GM23338 (cell line): ENCODE measurements around the gene EXO1. TPM values are rescaled to one million over a fixed set of nuclear protein-coding genes. Genes with fewer than 3 reads are reported as not detected.

ENCODE experiments used
- ATAC-seq: fragments of 200-7000 bp; cut with Tn5 transposase; 3 replicates; pipeline ENCODE4 v1.9.1; 2020
- DNase-seq: peaks from one replicate; pipeline ENCODE4 v3.0.0-alpha.2; 2015; ENCODE audit warnings: low spot score
- H2AFZ ChIP-seq: fragments of 200-600 bp; sonication (generic); 2 replicates; pipeline ENCODE4 v1.8.0; 2016; ENCODE audit warnings: antibody characterized with exemption, mild to moderate bottlenecking, moderate library complexity
- H3F3A ChIP-seq: fragments of 200-600 bp; sonication (generic); replicated peaks from 2 replicates; pipeline ENCODE4 v1.8.0; 2017; ENCODE audit warnings: antibody characterized with exemption, mixed run types, low read depth
- H3K27ac ChIP-seq: fragments of 200-600 bp; sonication (generic); 2 replicates; pipeline ENCODE4 v1.6.1; 2016; ENCODE audit warnings: low read depth
- H3K27me3 ChIP-seq: fragments of 200-600 bp; sonication (generic); 2 replicates; pipeline ENCODE4 v1.8.0; 2016; ENCODE audit warnings: mild to moderate bottlenecking, mixed run types, moderate library complexity; ENCODE audit not compliant: insufficient read depth
- H3K36me3 ChIP-seq: fragments of 200-600 bp; sonication (generic); 2 replicates; pipeline ENCODE4 v1.8.0; 2016; ENCODE audit warnings: mild to moderate bottlenecking; ENCODE audit not compliant: insufficient read depth
- H3K4me1 ChIP-seq: fragments of 200-600 bp; sonication (generic); 2 replicates; pipeline ENCODE4 v1.8.0; 2016; ENCODE audit warnings: mild to moderate bottlenecking, moderate library complexity; ENCODE audit not compliant: insufficient read depth
- H3K4me2 ChIP-seq: fragments of 200-600 bp; sonication (generic); 2 replicates; pipeline ENCODE4 v1.7.1; 2017; ENCODE audit warnings: mixed run types
- H3K4me3 ChIP-seq: fragments of 200-600 bp; sonication (generic); 2 replicates; pipeline ENCODE4 v1.6.1; 2016; ENCODE audit warnings: mixed run types
- H3K79me2 ChIP-seq: fragments of 200-600 bp; sonication (generic); replicated peaks from 2 replicates; pipeline ENCODE4 v1.8.0; 2017; ENCODE audit warnings: mild to moderate bottlenecking; ENCODE audit not compliant: insufficient read depth
- H3K9me2 ChIP-seq: fragments of 200-600 bp; sonication (generic); 2 replicates; pipeline ENCODE4 v1.8.0; 2017; ENCODE audit not compliant: insufficient read depth
- H4K20me1 ChIP-seq: fragments of 200-600 bp; sonication (generic); replicated peaks from 2 replicates; pipeline ENCODE4 v1.8.0; 2017; ENCODE audit warnings: mild to moderate bottlenecking; ENCODE audit not compliant: insufficient read depth
- H3K27ac Mint-ChIP-seq: 2 replicates; pipeline ENCODE4 v1.8.0; 2020; ENCODE audit warnings: inconsistent platforms, mild to moderate bottlenecking, moderate library complexity, mixed read lengths
- H3K27me3 Mint-ChIP-seq: 3 replicates; pipeline ENCODE4 v1.8.0; 2022; ENCODE audit warnings: low read depth, mild to moderate bottlenecking, moderate library complexity, mixed read lengths, inconsistent platforms; ENCODE audit not compliant: insufficient read depth, poor library complexity
- H3K36me3 Mint-ChIP-seq: 3 replicates; pipeline ENCODE4 v1.8.0; 2021; ENCODE audit warnings: low read depth, mild to moderate bottlenecking, inconsistent platforms, moderate library complexity, mixed read lengths
- H3K4me1 Mint-ChIP-seq: 3 replicates; pipeline ENCODE4 v1.8.0; 2020; ENCODE audit warnings: mild to moderate bottlenecking, inconsistent platforms, mixed read lengths
- H3K4me3 Mint-ChIP-seq: 3 replicates; pipeline ENCODE4 v1.8.0; 2021; ENCODE audit warnings: moderate library complexity, mild to moderate bottlenecking, inconsistent platforms, mixed read lengths
- H3K9me3 Mint-ChIP-seq: 3 replicates; pipeline ENCODE4 v1.8.0; 2020; ENCODE audit warnings: moderate library complexity, mild to moderate bottlenecking, inconsistent platforms, mixed read lengths
- CREB1 ChIP-seq: fragments of 250-450 bp; sonication (Bioruptor Pico); IDR thresholded peaks from 2 replicates; pipeline ENCODE4 v1.5.0; 2020; ENCODE audit warnings: low read depth, mild to moderate bottlenecking, moderate library complexity
- EZH2 ChIP-seq: fragments of 200-600 bp; sonication (generic); IDR thresholded peaks from one replicate; pipeline ENCODE4 v1.8.0; 2017; ENCODE audit warnings: antibody characterized with exemption, mild to moderate bottlenecking, low read depth; ENCODE audit not compliant: unreplicated experiment
- EZH2phosphoT487 ChIP-seq: fragments of 200-600 bp; sonication (generic); IDR thresholded peaks from one replicate; pipeline ENCODE4 v1.8.1; 2018; ENCODE audit warnings: antibody characterized with exemption; ENCODE audit not compliant: unreplicated experiment
- JUNB ChIP-seq: IDR thresholded peaks from one replicate; pipeline ENCODE4 v1.6.1; 2016; ENCODE audit warnings: antibody characterized with exemption; ENCODE audit not compliant: unreplicated experiment
- NANOG ChIP-seq: IDR thresholded peaks from 2 replicates; pipeline ENCODE4 v1.6.1; 2016; ENCODE audit warnings: antibody characterized with exemption, borderline replicate concordance
- POLR2AphosphoS5 ChIP-seq: IDR thresholded peaks from 2 replicates; pipeline ENCODE4 v1.6.1; 2016; ENCODE audit warnings: antibody characterized with exemption, low read depth
- STAT1 ChIP-seq: IDR thresholded peaks from one replicate; pipeline ENCODE4 v1.6.1; 2016; ENCODE audit warnings: antibody characterized with exemption; ENCODE audit not compliant: unreplicated experiment
- ZNF114 ChIP-seq: fragments of 250-450 bp; sonication (Bioruptor Pico); IDR thresholded peaks from 2 replicates; pipeline ENCODE4 v1.5.0; 2020; ENCODE audit warnings: mild to moderate bottlenecking, moderate library complexity
- ZNF331 ChIP-seq: fragments of 250-450 bp; sonication (Bioruptor Pico); IDR thresholded peaks from 2 replicates; pipeline ENCODE4 v1.5.0; 2020; ENCODE audit warnings: low read depth, mild to moderate bottlenecking, moderate library complexity
- polyA plus RNA-seq: library from polyadenylated mRNA; unstranded; fragments of >200 nt; fragmentation: Nextera tagmentation; extraction: Ambion mirVana; gene quantifications from 2 replicates; pipeline ENCODE4 v1.2.1, GENCODE V29; 2016
- total RNA-seq: library from RNA; depleted of rRNA; stranded (reverse); fragments of >200 nt; shearing (Covaris generic); gene quantifications from 2 replicates; pipeline ENCODE4 v1.2.3, GENCODE V29; 2014
- TF ChIP-seq, protein P1 (sequence below): IDR thresholded peaks from one replicate; pipeline ENCODE4 v1.6.1; 2018; ENCODE audit warnings: antibody characterized with exemption; ENCODE audit not compliant: unreplicated experiment
- TF ChIP-seq, protein P2 (sequence below): IDR thresholded peaks from 2 replicates; pipeline ENCODE4 v1.6.1; 2016; ENCODE audit warnings: antibody characterized with exemption
- TF ChIP-seq, protein P3 (sequence below): fragments of 250-450 bp; sonication (Bioruptor Pico); IDR thresholded peaks from 2 replicates; pipeline ENCODE4 v1.5.0; 2020; ENCODE audit warnings: mild to moderate bottlenecking, moderate library complexity
- TF ChIP-seq, protein P4 (sequence below), 2 experiments: fragments of 200-600 bp in 1 of 2; sonication (generic) in 1 of 2; conservative IDR thresholded peaks; 2 replicates each; pipeline versions ENCODE4 v1.5.1 to v1.6.1; 2016 to 2017; ENCODE audit warnings: antibody characterized with exemption in 2 of 2, low read depth in 2 of 2, mild to moderate bottlenecking in 2 of 2, moderate library complexity in 1 of 2

The EXO1 gene
- total and polyA plus RNA-seq, 2 experiments from 2014 or later, result 16.2 to 34.0 TPM

DNA sequence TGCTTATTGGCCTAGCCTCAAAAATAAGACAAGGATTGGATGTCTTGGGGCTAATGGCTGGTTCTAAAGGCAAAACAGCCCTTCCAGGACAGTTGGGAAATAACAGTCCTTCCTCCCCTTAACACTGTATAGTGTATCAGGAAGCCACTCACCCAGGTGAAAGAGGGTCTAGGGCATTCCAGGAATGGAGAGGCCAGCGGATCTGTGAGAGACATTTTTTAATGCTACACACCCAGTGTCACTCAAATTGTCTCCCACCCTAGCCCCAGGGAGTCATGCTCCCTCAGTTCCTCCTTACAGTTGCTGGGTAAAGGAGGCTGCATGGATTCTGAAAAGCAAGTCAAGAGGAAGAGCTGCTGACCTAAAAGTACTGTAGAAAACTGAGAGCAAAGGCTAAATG is 24.1 kb upstream of the EXO1 start:
- H3K9me3 Mint-ChIP-seq, result no peaks in the 10 kb centered on the region
- Histone ChIP-seq H2AFZ (peak overlapping the region; percentile 56; the same call in 1 of the 2 replicates), H3K4me3 (no peak overlapping the region), H3K9me2 (no peaks in the 10 kb centered on the region), H4K20me1 (no peaks in the 10 kb centered on the region), H3K27ac (no peak overlapping the region), H3F3A (no peaks in the 10 kb centered on the region), H3K4me2 (no peak overlapping the region), H3K27me3 (no peaks in the 10 kb centered on the region), H3K4me1 (no peaks in the 10 kb centered on the region), H3K36me3 (no peaks in the 10 kb centered on the region), H3K79me2 (no peaks in the 10 kb centered on the region)
- TF ChIP-seq, protein P1, sequence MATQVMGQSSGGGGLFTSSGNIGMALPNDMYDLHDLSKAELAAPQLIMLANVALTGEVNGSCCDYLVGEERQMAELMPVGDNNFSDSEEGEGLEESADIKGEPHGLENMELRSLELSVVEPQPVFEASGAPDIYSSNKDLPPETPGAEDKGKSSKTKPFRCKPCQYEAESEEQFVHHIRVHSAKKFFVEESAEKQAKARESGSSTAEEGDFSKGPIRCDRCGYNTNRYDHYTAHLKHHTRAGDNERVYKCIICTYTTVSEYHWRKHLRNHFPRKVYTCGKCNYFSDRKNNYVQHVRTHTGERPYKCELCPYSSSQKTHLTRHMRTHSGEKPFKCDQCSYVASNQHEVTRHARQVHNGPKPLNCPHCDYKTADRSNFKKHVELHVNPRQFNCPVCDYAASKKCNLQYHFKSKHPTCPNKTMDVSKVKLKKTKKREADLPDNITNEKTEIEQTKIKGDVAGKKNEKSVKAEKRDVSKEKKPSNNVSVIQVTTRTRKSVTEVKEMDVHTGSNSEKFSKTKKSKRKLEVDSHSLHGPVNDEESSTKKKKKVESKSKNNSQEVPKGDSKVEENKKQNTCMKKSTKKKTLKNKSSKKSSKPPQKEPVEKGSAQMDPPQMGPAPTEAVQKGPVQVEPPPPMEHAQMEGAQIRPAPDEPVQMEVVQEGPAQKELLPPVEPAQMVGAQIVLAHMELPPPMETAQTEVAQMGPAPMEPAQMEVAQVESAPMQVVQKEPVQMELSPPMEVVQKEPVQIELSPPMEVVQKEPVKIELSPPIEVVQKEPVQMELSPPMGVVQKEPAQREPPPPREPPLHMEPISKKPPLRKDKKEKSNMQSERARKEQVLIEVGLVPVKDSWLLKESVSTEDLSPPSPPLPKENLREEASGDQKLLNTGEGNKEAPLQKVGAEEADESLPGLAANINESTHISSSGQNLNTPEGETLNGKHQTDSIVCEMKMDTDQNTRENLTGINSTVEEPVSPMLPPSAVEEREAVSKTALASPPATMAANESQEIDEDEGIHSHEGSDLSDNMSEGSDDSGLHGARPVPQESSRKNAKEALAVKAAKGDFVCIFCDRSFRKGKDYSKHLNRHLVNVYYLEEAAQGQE, result no peak
- TF ChIP-seq EZH2phosphoT487, result no peak
- TF ChIP-seq, protein P2, sequence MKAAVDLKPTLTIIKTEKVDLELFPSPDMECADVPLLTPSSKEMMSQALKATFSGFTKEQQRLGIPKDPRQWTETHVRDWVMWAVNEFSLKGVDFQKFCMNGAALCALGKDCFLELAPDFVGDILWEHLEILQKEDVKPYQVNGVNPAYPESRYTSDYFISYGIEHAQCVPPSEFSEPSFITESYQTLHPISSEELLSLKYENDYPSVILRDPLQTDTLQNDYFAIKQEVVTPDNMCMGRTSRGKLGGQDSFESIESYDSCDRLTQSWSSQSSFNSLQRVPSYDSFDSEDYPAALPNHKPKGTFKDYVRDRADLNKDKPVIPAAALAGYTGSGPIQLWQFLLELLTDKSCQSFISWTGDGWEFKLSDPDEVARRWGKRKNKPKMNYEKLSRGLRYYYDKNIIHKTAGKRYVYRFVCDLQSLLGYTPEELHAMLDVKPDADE, result no peak
- TF ChIP-seq, protein P3, sequence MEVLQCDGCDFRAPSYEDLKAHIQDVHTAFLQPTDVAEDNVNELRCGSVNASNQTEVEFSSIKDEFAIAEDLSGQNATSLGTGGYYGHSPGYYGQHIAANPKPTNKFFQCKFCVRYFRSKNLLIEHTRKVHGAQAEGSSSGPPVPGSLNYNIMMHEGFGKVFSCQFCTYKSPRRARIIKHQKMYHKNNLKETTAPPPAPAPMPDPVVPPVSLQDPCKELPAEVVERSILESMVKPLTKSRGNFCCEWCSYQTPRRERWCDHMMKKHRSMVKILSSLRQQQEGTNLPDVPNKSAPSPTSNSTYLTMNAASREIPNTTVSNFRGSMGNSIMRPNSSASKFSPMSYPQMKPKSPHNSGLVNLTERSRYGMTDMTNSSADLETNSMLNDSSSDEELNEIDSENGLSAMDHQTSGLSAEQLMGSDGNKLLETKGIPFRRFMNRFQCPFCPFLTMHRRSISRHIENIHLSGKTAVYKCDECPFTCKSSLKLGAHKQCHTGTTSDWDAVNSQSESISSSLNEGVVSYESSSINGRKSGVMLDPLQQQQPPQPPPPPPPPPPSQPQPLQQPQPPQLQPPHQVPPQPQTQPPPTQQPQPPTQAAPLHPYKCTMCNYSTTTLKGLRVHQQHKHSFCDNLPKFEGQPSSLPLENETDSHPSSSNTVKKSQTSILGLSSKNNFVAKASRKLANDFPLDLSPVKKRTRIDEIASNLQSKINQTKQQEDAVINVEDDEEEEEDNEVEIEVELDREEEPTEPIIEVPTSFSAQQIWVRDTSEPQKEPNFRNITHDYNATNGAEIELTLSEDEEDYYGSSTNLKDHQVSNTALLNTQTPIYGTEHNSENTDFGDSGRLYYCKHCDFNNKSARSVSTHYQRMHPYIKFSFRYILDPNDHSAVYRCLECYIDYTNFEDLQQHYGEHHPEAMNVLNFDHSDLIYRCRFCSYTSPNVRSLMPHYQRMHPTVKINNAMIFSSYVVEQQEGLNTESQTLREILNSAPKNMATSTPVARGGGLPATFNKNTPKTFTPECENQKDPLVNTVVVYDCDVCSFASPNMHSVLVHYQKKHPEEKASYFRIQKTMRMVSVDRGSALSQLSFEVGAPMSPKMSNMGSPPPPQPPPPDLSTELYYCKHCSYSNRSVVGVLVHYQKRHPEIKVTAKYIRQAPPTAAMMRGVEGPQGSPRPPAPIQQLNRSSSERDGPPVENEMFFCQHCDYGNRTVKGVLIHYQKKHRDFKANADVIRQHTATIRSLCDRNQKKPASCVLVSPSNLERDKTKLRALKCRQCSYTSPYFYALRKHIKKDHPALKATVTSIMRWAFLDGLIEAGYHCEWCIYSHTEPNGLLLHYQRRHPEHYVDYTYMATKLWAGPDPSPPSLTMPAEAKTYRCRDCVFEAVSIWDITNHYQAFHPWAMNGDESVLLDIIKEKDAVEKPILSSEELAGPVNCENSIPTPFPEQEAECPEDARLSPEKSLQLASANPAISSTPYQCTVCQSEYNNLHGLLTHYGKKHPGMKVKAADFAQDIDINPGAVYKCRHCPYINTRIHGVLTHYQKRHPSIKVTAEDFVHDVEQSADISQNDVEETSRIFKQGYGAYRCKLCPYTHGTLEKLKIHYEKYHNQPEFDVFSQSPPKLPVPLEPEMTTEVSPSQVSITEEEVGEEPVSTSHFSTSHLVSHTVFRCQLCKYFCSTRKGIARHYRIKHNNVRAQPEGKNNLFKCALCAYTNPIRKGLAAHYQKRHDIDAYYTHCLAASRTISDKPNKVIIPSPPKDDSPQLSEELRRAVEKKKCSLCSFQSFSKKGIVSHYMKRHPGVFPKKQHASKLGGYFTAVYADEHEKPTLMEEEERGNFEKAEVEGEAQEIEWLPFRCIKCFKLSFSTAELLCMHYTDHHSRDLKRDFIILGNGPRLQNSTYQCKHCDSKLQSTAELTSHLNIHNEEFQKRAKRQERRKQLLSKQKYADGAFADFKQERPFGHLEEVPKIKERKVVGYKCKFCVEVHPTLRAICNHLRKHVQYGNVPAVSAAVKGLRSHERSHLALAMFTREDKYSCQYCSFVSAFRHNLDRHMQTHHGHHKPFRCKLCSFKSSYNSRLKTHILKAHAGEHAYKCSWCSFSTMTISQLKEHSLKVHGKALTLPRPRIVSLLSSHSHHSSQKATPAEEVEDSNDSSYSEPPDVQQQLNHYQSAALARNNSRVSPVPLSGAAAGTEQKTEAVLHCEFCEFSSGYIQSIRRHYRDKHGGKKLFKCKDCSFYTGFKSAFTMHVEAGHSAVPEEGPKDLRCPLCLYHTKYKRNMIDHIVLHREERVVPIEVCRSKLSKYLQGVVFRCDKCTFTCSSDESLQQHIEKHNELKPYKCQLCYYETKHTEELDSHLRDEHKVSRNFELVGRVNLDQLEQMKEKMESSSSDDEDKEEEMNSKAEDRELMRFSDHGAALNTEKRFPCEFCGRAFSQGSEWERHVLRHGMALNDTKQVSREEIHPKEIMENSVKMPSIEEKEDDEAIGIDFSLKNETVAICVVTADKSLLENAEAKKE (CRISPR knock-in tag), result no peak
- TF ChIP-seq JUNB, result no peak
- no peak for TF ChIP-seq ZNF114
- TF ChIP-seq NANOG, result no peak
- TF ChIP-seq CREB1, result no peak
- TF ChIP-seq, protein P4, sequence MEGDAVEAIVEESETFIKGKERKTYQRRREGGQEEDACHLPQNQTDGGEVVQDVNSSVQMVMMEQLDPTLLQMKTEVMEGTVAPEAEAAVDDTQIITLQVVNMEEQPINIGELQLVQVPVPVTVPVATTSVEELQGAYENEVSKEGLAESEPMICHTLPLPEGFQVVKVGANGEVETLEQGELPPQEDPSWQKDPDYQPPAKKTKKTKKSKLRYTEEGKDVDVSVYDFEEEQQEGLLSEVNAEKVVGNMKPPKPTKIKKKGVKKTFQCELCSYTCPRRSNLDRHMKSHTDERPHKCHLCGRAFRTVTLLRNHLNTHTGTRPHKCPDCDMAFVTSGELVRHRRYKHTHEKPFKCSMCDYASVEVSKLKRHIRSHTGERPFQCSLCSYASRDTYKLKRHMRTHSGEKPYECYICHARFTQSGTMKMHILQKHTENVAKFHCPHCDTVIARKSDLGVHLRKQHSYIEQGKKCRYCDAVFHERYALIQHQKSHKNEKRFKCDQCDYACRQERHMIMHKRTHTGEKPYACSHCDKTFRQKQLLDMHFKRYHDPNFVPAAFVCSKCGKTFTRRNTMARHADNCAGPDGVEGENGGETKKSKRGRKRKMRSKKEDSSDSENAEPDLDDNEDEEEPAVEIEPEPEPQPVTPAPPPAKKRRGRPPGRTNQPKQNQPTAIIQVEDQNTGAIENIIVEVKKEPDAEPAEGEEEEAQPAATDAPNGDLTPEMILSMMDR (conservative IDR thresholded peaks at IDR 0.05; ENCODE audit: low read depth in 2 of 2), result no peak
- TF ChIP-seq EZH2, result no peak
- no peak for TF ChIP-seq POLR2AphosphoS5
- TF ChIP-seq STAT1, result no peak
- no peak for TF ChIP-seq ZNF331 (CRISPR knock-in tag)
- H3K36me3 Mint-ChIP-seq, result no peaks in the 10 kb centered on the region
- H3K27me3 Mint-ChIP-seq, result peaks cover 2% of the 10 kb centered on the region
- ATAC-seq, result no peak
- DNase-seq, result no peak
- peaks cover 3% of the 10 kb centered on the region; the same call in 1 of the 3 replicates for H3K4me1 Mint-ChIP-seq
- H3K4me3 Mint-ChIP-seq, result no peak overlapping the region
- no peak overlapping the region for H3K27ac Mint-ChIP-seq
